ENCODE measurements around the gene PRKCH. TPM values are rescaled to one million over a fixed set of nuclear protein-coding genes. Genes with fewer than 3 reads are reported as not detected.

Gene PRKCH
- total RNA-seq, 1 experiment from 2014 or later = 6.8 TPM

GRCh38 chr14:61513986-61514830 is 192.8 kb downstream of the PRKCH start:
- Histone ChIP-seq H3K27me3 (no peaks in the 10 kb centered on the region), H3K4me3 (no peak overlapping the region), H3K4me1 (no peaks in the 10 kb centered on the region), H3K36me3 (no peaks in the 10 kb centered on the region), H3K27ac (no peak overlapping the region), H3K9me3 (replicated peaks) (no peaks in the 10 kb centered on the region)
- DNase-seq = peak; percentile 28 to 44

- H3K27me3 ChIP-seq = no peaks in the 10 kb centered on the region
- H3K4me3 ChIP-seq = no peak overlapping the region
- DNase-seq = no peak
- no peak overlapping the region for H3K27ac ChIP-seq
- no peaks in the 10 kb centered on the region for H3K9me3 ChIP-seq (replicated peaks)
- no peaks in the 10 kb centered on the region for H3K36me3 ChIP-seq
- H3K4me1 ChIP-seq = no peaks in the 10 kb centered on the region
Observed at GRCh38 chr14:61514927-61515326, 193.5 kb downstream of the PRKCH start.

GRCh38 chr14:61515436-61516117 is 194.2 kb downstream of the PRKCH start:
- H3K27me3 ChIP-seq = no peaks in the 10 kb centered on the region
- no peak overlapping the region for H3K27ac ChIP-seq
- no peak for DNase-seq
- H3K9me3 ChIP-seq (replicated peaks) = no peaks in the 10 kb centered on the region
- no peaks in the 10 kb centered on the region for H3K36me3 ChIP-seq
- no peaks in the 10 kb centered on the region for H3K4me1 ChIP-seq
- no peak overlapping the region for H3K4me3 ChIP-seq

GRCh38 chr14:61516118-61516743 is 194.9 kb downstream of the PRKCH start:
- no peak for DNase-seq
- no peak overlapping the region for H3K27ac ChIP-seq

GRCh38 chr14:61516964-61517653 is 195.7 kb downstream of the PRKCH start:
- DNase-seq = no peak

More at GRCh38 chr14:61516118-61516743, 194.9 kb downstream of the PRKCH start:
- Histone ChIP-seq H3K27me3 (no peaks in the 10 kb centered on the region), H3K4me1 (no peaks in the 10 kb centered on the region), H3K9me3 (replicated peaks) (no peaks in the 10 kb centered on the region), H3K4me3 (no peak overlapping the region), H3K36me3 (no peaks in the 10 kb centered on the region)

GRCh38 chr14:61517911-61518384 is 196.6 kb downstream of the PRKCH start:
- H3K27ac ChIP-seq = no peak overlapping the region
- DNase-seq = no peak
- no peaks in the 10 kb centered on the region for H3K9me3 ChIP-seq (replicated peaks)

More at GRCh38 chr14:61516964-61517653, 195.7 kb downstream of the PRKCH start:
- no peaks in the 10 kb centered on the region for H3K4me1 ChIP-seq
- H3K9me3 ChIP-seq (replicated peaks) = no peaks in the 10 kb centered on the region
- H3K27ac ChIP-seq = no peak overlapping the region
- H3K4me3 ChIP-seq = no peak overlapping the region
- no peaks in the 10 kb centered on the region for H3K36me3 ChIP-seq
- no peaks in the 10 kb centered on the region for H3K27me3 ChIP-seq

GRCh38 chr14:61518403-61518802 is 197.0 kb downstream of the PRKCH start:
- no peak overlapping the region for H3K27ac ChIP-seq
- H3K36me3 ChIP-seq = no peaks in the 10 kb centered on the region
- no peaks in the 10 kb centered on the region for H3K27me3 ChIP-seq
- DNase-seq = no peak
- H3K9me3 ChIP-seq (replicated peaks) = no peaks in the 10 kb centered on the region
- no peak overlapping the region for H3K4me3 ChIP-seq
- H3K4me1 ChIP-seq = no peaks in the 10 kb centered on the region

More at GRCh38 chr14:61517911-61518384, 196.6 kb downstream of the PRKCH start:
- Histone ChIP-seq H3K36me3 (no peaks in the 10 kb centered on the region), H3K4me1 (no peaks in the 10 kb centered on the region), H3K27me3 (no peaks in the 10 kb centered on the region), H3K4me3 (no peak overlapping the region)

- Histone ChIP-seq H3K27ac (no peak overlapping the region), H3K4me3 (no peak overlapping the region), H3K4me1 (peaks cover 6% of the 10 kb centered on the region), H3K9me3 (replicated peaks) (no peaks in the 10 kb centered on the region), H3K27me3 (no peaks in the 10 kb centered on the region), H3K36me3 (no peaks in the 10 kb centered on the region)
- no peak for DNase-seq
Observed at GRCh38 chr14:61519106-61519505, 197.7 kb downstream of the PRKCH start.

- H3K27me3 ChIP-seq = no peaks in the 10 kb centered on the region
- H3K4me3 ChIP-seq = no peak overlapping the region
- no peak for DNase-seq
- H3K9me3 ChIP-seq (replicated peaks) = no peaks in the 10 kb centered on the region
- no peaks in the 10 kb centered on the region for H3K36me3 ChIP-seq
- H3K4me1 ChIP-seq = peaks cover 12% of the 10 kb centered on the region
- H3K27ac ChIP-seq = no peak overlapping the region
Observed at GRCh38 chr14:61519735-61520134, 198.4 kb downstream of the PRKCH start.

- no peaks in the 10 kb centered on the region for H3K36me3 ChIP-seq
- no peaks in the 10 kb centered on the region for H3K27me3 ChIP-seq
- no peak for DNase-seq
- no peak overlapping the region for H3K27ac ChIP-seq
- peaks cover 20% of the 10 kb centered on the region for H3K4me1 ChIP-seq
- no peaks in the 10 kb centered on the region for H3K9me3 ChIP-seq (replicated peaks)
- no peak overlapping the region for H3K4me3 ChIP-seq
Observed at GRCh38 chr14:61520576-61520975, 199.2 kb downstream of the PRKCH start.

- Histone ChIP-seq H3K27ac (no peak overlapping the region), H3K36me3 (no peaks in the 10 kb centered on the region), H3K9me3 (replicated peaks) (no peaks in the 10 kb centered on the region), H3K4me3 (no peak overlapping the region), H3K27me3 (no peaks in the 10 kb centered on the region), H3K4me1 (peaks cover 20% of the 10 kb centered on the region)
- no peak for DNase-seq
Observed at GRCh38 chr14:61521773-61522172, 200.4 kb downstream of the PRKCH start.

GRCh38 chr14:61523751-61524150 is 202.4 kb downstream of the PRKCH start:
- H3K4me1 ChIP-seq = peaks cover 20% of the 10 kb centered on the region
- no peaks in the 10 kb centered on the region for H3K27me3 ChIP-seq
- no peaks in the 10 kb centered on the region for H3K36me3 ChIP-seq
- peak in 1 of 2 experiments; percentile 7 for DNase-seq
- H3K27ac ChIP-seq = no peak overlapping the region
- no peaks in the 10 kb centered on the region for H3K9me3 ChIP-seq (replicated peaks)
- H3K4me3 ChIP-seq = no peak overlapping the region

GRCh38 chr14:61524211-61524806 is 202.9 kb downstream of the PRKCH start:
- no peaks in the 10 kb centered on the region for H3K9me3 ChIP-seq (replicated peaks)
- H3K27me3 ChIP-seq = no peaks in the 10 kb centered on the region
- no peak overlapping the region for H3K4me3 ChIP-seq
- 0 out of 2 replicates have a peak overlapping the region, but pooled peaks have one; percentile 6 for H3K27ac ChIP-seq
- H3K4me1 ChIP-seq = peaks cover 20% of the 10 kb centered on the region
- DNase-seq = peak; percentile 27 to 68
- no peaks in the 10 kb centered on the region for H3K36me3 ChIP-seq

GRCh38 chr14:61524936-61525292 is 203.5 kb downstream of the PRKCH start:
- Histone ChIP-seq H3K9me3 (replicated peaks) (no peaks in the 10 kb centered on the region), H3K36me3 (no peaks in the 10 kb centered on the region), H3K4me3 (no peak overlapping the region), H3K27me3 (no peaks in the 10 kb centered on the region), H3K4me1 (peaks cover 20% of the 10 kb centered on the region), H3K27ac (0 out of 2 replicates have a peak overlapping the region, but pooled peaks have one; percentile 6)
- DNase-seq = no peak

All from SJCRH30 (cell line).